DMS 273 treated with DMSO at 0.1 percent for 48 hours (cell line): Measurements from ENCODE around the gene CD300H.
"Not testable (repeated sequence)": the region's sequence is repeated elsewhere in the genome, so short reads cannot be mapped to it uniquely, and the experiment has no call there.

Experiments used
- DNase-seq: peaks from one replicate; lab custom pipeline; 2025; lab: John Stamatoyannopoulos, UW

The CD300H gene

DNA sequence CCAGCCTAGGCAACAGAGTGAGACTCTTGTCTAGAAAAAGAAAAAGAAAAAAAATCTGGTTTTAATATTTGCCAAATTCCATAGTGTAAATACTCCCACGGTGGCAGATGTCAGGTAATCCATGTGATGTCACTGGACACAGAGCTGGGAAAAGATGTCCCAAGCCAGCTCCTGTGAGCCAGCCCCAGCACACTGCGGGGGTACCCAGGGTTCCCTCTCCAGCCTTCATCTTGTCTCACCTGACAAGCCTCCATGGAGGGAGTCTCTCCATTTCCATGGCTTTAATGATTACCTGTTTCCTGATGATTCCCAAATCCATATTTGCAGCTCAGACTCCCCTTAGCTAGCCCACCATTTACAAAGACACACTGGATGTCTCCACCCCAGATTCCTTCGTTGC lies 40.6 kb downstream of the CD300H start:
- no peak for DNase-seq

DNA sequence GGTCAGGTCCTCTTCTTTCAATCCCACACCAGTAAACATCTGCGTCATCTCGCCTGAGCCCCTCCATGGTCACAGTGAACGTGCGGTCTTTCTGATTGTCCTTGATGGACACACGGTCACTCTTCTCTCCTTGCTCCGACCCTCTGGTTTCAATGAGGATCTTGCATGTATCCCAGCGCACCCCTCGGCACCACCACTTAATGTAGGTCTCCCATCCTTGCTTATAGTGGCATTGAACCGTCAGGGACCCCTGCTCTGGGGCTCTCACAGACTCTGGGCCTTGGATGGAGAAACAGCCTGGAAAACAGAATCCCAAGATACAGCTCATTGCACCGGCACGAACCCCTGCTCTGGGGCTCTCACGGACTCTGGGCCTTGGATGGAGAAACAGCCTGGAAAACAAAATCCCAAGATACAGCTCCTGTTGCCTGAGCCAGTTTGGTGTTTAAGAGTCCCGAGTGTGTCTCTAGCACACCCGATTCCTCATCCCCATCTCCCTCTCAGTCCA lies 41.5 kb downstream of the CD300H start:
- no peak for DNase-seq

DNA sequence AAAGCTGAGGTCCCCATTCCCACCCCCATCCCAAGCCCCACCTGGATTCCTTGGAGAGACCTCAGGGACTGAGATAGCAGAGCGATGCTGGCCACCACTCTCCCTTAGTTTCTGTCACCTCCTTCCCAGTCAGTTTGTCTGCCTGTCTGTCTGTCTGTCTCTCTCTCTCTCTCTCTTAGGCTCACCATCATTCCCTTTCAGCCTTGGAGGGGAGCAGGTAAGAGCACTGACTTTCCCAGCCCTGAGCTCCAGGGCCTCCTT lies 41.9 kb downstream of the CD300H start:
- no peak for DNase-seq

DNA sequence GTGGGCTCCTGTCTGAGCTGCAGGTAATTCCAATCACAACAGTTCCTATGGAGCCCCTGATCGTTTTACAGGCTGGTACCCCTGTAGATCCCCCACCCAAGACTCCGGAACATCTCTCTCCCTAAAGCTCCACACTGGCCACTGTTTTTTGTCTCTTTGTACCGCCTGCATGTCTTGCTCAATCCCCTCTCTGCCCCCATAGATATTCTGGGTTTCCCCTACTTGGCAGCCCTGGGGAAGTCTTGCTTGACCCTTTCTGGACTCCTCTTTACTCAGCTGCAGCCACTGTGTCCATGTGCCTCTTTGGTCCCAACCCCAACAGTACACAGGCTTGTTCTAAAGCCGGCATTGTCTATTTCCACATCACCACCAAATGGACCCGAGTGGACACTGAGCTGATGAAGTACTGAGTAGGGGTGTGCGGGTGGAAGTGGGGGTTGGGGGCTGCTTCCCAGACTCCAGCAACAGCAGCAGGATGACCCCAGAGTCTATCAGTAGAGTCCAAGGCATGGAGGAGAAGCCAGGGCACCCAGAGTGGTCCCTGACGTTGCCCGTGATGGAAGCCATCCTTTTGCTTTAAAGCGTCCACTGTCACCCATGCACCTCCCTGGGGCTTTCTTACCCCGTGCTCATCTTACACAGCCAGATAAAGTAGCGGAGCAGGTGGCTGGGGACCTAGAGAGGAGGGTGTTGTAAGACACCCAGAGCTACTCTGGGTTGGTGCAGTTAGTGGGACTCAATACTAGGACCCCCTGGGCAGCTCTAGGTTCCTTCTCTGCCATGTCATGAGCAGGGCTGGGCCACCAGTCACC lies 42.5 kb downstream of the CD300H start:
- no peak for DNase-seq

DNA sequence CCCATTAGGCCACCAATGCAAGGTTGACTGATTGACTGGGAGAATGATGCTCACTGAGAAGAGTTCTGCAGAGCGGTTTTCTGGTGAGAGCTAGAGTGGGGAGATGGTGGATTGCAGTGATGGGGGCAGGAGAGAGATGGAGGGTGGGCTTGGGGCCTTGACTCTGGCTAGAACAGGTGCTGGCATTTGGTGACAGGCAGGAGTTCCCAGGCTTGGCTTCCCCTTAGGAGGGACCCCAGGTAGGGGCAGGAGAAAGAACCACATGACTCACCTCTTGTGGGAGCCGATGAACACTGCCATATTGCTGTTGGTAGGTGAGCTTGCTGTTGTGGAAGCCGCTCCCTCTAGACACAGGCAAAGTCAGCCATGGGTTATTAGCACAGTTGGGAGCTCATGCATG lies 44.0 kb downstream of the CD300H start:
- no peak for DNase-seq

DNA sequence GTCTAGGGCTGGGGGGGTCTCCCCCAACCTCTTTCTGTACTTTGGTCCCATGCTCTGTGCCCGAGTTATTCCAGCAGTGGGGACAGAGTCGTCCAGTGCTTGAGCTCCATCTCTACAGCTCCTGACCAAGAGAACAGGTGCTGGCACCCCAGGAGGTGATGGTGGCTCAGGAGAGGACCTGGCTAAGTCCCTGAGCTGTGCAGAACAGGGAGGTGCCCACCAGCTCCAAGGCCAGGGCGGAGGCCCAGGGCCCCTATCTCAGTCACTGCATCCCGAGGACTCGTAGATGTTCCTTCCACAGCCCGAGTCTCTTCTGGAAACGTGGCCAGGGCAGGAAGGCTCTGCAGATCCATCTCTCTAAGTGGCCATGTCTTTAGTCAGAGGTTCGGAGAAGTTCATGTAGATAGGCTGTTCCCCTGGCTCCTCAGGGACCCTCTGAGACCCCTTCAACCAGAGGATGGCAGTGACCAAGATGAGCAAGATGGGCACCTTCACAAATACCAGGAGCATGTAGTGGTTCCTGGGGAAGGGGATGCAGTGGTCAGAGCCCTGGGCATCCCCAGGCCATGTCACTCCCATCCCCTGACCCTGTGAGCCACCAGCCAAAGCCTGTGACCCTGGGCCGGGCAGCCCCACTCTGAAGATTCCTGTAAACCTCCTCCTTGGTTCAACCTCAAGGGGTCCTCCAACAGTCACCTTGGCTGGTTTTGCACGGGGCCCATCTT lies 44.8 kb downstream of the CD300H start:
- no peak for DNase-seq

DNA sequence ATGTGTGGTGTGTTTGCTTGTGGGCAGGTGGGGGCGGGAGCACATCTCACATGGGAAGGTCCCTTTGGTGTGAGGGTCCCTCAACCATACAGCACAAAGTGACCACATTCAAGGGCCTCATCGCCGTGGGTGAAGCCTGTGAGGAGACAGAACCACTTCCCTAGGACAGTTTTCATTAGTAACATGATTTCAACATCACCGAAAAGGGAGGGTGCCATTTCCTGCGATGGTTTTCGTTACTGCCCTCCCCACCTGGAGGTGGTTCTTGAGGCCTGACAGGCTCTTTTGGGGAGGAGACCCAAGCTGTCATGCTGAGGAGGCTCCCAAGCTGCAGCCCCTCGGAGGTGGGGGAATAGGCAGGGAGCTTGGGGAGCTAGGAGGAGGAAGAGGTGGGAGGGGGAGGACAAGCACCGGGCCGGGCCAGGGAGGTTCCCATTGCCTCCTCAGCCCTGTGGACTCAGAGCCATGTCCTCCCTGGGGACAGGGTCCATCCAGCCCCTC lies 45.6 kb downstream of the CD300H start:
- no peak for DNase-seq

DNA sequence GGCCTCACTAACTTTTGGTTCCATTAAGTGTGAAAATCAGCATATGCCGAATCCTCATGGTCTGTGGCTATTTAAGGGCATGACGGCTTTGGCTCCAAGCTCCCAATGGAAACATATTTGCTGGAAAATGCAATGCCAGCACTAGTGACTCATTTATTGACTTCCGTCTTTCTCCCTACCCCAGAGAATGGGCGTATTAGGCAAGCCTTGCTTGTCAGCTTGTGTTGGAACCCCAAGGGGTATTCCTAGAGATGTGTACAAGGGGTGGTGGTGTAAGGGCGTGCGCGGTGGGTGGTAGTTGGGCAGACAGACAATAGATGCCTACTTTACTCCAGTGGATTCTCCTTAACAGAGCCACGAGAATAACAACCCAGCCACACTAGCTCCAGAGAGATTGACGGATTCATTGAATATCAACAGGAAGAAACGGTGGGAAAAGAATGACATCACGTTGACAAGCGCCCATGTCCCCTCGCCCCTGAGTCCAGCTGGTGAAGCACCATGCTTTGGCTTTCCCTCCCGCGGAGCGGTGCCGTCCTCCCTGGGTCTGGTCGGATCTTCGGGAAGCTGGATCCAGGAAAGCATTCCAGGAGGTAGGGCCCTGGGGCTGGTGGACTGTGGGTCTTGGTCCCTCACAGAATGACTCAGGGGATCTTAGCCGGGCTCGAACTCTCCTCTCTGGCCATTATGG lies 46.4 kb downstream of the CD300H start:
- no peak for DNase-seq

DNA sequence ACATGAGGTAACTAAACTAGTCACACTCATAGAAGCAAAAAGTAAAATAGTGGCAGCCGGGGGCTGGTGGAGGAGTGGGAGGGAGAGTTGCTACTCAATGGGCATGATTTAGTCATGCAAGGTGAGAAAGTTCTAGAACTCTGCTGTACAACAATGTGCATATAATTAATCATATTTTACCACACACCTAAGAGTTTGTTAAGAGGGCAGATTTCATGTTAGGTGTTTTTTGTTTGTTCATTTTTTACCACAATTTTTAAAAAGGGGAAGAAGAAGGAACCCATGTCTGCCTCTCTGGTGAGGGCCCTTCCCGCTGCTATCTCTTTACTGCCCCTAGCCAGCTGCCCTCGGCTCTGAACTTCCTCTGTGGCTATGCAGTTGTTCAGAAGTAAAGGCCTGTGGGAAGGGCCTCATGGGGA lies 47.3 kb downstream of the CD300H start:
- no peak for DNase-seq

DNA sequence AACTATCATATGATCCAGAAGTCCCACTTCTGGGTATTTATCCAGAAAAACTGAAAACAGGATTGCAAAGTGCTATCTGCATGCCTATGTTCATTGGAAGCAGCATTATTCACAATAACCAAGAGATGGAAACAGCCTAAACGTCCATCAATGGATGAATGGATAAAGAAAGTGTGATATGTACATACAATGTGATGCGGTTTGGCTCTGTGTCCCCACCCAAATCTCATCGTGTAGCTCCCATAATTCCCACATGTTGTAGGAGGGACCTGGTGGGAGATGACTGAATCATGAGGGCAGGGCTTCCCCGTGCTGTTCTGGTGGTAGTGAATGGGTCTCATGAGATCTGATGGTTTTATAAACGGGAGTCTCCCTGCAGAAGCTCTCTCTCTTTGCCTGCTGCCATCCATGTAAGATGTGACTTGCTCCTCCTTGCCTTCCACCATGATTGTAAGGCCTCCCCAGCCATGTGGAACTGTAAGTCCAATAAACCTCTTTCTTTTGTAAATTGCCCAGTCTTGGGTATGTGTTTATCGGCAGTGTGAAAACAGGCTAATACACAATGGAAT lies 48.8 kb downstream of the CD300H start:
- not testable (repeated sequence) for DNase-seq

DNA sequence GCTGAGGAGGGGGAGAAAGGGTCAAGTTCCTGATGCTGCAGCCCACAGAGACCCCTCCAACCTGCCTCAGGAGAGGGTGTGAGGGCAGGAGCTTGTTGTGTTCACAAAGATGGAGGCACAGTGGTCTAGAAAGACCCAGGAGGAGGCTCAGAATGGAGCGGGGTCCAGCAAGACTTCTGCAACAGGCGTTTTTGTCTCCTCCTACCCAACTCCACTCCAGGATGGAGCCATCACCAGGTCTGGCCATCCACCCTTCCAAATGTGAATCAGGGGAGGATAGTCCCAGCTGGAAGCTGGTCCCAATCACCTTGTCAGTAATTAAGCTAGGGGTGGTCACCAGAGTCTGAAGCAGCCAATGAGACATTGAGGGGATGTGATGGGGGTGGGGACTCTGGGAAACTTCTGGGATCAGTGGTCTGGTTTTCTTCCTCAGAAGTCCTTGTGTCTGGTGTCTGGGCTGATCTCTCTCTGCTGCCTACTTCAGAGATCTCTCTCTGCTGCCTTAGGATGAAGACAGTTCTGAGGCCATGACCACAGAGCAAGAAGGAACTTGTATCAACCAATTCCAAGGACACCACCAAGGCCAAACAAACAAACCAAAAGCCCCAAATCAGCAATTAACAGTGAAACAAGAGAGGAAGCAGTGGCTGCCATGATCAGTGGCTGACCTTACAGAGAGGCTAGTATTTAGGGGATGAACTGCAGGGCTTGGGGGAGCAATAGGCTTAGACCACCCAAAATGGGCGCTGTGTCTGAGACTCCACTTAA lies 50.6 kb downstream of the CD300H start:
- no peak for DNase-seq

DNA sequence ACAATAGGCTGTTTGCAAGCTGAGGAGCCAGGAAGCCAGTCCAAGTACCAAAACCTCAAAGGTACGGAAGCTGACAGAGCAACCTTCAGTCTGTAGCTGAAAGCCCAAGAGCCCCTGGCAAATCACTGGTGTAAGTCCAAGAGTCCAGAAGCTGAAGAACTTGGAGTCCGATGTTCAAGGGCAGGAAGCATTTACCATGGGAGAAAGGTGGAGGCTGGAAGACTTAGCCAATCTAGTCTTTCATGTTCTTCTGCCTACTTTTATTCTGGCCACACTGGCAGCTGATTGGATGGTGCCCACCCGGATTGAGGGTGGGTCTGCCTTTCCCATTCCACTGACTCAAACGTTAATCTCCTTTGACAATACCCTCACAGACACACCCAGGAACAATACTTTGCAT lies 51.4 kb downstream of the CD300H start:
- DNase-seq: no peak

DNA sequence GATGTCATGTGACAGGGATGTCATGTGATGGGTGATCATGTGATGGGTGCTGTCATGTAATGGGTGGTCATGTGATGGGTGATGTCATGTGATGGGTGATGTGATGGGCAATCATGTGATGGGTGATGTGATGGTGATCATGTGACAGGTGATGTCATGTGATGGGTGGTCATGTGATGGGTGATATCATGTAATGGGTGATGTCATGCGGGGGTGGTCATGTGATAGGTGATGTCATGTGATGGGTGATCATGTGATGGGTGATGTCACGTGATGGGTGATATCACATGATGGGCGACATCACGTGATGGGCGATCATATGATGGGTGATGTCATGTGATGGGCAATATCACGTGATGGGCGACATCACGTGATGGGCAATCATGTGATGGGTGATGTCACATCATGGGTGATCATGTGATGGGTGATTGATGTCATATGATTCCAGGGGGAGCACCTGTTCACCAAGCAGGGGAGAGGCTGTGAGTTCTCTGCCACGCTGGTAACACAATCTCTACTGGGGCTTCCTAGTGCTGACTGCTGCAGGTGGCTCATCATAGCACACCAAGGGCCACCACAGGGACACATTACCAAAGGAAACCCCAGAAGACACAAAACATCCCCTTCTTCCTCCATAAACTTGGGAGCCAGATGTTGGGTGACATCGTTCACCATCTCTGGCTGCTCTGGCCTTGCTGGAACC lies 52.5 kb downstream of the CD300H start:
- DNase-seq: no peak

DNA sequence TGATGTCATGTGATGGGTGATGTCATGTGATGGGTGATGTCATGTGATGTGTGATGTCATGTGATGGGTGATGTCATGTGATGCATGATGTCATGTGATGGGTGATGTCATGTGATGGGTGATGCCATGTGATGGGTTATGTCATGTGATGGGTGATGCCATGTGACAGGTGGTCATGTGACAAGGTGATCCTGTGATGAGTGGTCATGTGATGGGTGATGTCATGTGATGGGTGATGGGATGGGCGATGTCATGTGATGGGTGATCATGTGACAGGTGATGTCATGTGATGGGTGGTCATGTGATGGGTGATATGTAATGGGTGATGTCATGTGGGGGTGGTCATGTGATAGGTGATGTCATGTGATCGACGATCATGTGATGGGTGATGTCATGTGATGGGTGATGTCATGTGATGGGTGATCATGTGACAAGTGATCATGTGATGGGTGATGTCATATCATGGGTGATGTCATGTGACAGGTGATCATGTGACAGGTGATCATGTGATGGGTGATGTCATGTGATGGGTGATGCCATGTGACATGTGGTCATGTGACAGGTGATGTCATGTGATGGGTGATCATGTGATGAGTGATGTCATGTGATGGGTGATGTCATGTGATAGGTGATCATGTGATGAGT lies 53.2 kb downstream of the CD300H start:
- no peak for DNase-seq

DNA sequence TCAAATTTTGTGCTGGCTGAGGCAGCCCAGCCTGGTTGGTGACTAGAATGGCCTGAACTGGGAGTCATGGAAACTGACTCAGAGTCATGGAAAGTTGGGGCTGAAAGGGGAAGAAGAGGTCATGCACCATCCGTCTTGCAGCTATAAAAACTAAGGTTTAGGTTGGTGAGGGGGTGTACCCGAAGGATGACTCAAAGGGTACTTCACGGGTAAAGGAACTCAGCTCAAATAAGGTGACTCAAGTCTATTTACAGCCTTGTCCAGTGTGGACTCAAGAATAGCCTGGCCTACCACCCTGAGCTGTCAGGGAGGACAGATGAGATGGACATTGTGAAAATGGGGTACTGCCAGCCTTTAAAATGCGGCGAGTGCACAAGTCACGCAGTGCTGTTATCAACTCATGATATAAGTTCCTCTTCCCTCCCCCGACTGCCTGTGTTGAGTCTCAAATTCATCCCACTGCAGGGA lies 54.7 kb downstream of the CD300H start:
- DNase-seq: no peak

DNA sequence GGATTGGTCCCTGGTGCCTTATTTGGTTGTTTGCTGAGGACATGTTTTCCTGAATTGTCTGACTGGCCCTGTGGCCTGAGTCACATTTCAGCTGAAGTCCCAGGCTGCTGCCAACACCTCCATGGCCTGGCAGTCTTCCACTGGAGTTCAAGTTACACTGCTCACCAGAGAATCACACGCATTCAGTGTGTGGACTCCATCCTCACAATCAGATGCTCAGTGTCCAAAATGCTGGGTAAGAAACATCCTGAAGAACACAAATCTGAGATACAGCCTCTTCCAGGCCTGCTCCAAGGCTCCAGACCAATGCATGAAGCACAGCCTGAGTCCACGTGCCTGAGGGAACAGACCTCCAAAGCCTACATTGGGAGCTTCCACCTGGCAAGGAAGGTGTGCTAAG lies 55.3 kb downstream of the CD300H start:
- no peak for DNase-seq
